Neural progenitor cell (in vitro differentiated cells): ENCODE measurements around the gene FBL. TPM values are rescaled to one million over a fixed set of nuclear protein-coding genes. Genes with fewer than 3 reads are reported as not detected.

Experiments
- DNase-seq: peaks from one replicate; pipeline ENCODE4 v3.0.0-alpha.2; 2016; ENCODE audit warnings: low spot score
- H2AFZ ChIP-seq: fragments of 200-600 bp; sonication (generic); replicated peaks from 2 replicates; pipeline ENCODE4 v1.6.1; 2016; ENCODE audit warnings: antibody characterized with exemption
- H3F3A ChIP-seq: fragments of 200-600 bp; sonication (generic); 2 replicates; pipeline ENCODE4 v1.6.1; 2016; ENCODE audit warnings: antibody characterized with exemption, low read depth
- H3K27ac ChIP-seq: fragments of 200-600 bp; sonication (generic); 2 replicates; pipeline ENCODE4 v1.5.1; 2016; ENCODE audit warnings: mild to moderate bottlenecking
- H3K27me3 ChIP-seq: fragments of 200-600 bp; sonication (generic); 2 replicates; pipeline ENCODE4 v1.6.1; 2016; ENCODE audit warnings: mild to moderate bottlenecking, moderate library complexity
- H3K36me3 ChIP-seq: fragments of 200-600 bp; sonication (generic); 2 replicates; pipeline ENCODE4 v1.5.1; 2016
- H3K4me1 ChIP-seq: fragments of 200-600 bp; sonication (generic); 2 replicates; pipeline ENCODE4 v1.6.1; 2016; ENCODE audit warnings: mixed run types
- H3K4me2 ChIP-seq: fragments of 200-600 bp; sonication (generic); 2 replicates; pipeline ENCODE4 v1.6.1; 2016
- H3K4me3 ChIP-seq: fragments of 200-600 bp; sonication (generic); 2 replicates; pipeline ENCODE4 v1.5.1; 2016
- H3K79me2 ChIP-seq: fragments of 200-600 bp; sonication (generic); 2 replicates; pipeline ENCODE4 v1.6.1; 2016; ENCODE audit warnings: low read depth
- H3K9ac ChIP-seq: fragments of 200-600 bp; sonication (generic); 2 replicates; pipeline ENCODE4 v1.6.1; 2016
- H3K9me3 ChIP-seq: fragments of 200-600 bp; sonication (generic); 2 replicates; pipeline ENCODE4 v1.5.1; 2016; ENCODE audit warnings: low read depth
- H4K20me1 ChIP-seq: fragments of 200-600 bp; sonication (generic); 2 replicates; pipeline ENCODE4 v1.6.1; 2016; ENCODE audit warnings: low read depth
- H3K27ac Mint-ChIP-seq: 3 replicates; pipeline ENCODE4 v1.8.0; 2021; ENCODE audit warnings: mixed read lengths
- H3K27me3 Mint-ChIP-seq: 2 replicates; pipeline ENCODE4 v1.8.0; 2022; ENCODE audit warnings: low read depth, mild to moderate bottlenecking, inconsistent platforms, moderate library complexity, mixed read lengths; ENCODE audit not compliant: insufficient read depth
- H3K36me3 Mint-ChIP-seq: 3 replicates; pipeline ENCODE4 v1.8.0; 2021; ENCODE audit warnings: mixed read lengths
- H3K4me1 Mint-ChIP-seq: 3 replicates; pipeline ENCODE4 v1.8.0; 2021; ENCODE audit warnings: mixed read lengths
- H3K4me3 Mint-ChIP-seq: 3 replicates; pipeline ENCODE4 v1.8.0; 2021; ENCODE audit warnings: mild to moderate bottlenecking, moderate library complexity, mixed read lengths
- H3K9me3 Mint-ChIP-seq: 3 replicates; pipeline ENCODE4 v1.8.0; 2020; ENCODE audit warnings: mixed read lengths
- CTCF ChIP-seq: fragments of 200-600 bp; sonication (generic); IDR thresholded peaks from 2 replicates; pipeline ENCODE4 v1.5.1; 2017; ENCODE audit warnings: antibody characterized with exemption, mild to moderate bottlenecking
- EZH2 ChIP-seq: fragments of 200-600 bp; sonication (generic); IDR thresholded peaks from 2 replicates; pipeline ENCODE4 v1.6.1; 2017; ENCODE audit warnings: antibody characterized with exemption, mild to moderate bottlenecking, moderate library complexity
- EZH2phosphoT487 ChIP-seq: fragments of 200-600 bp; sonication (generic); IDR thresholded peaks from 2 replicates; pipeline ENCODE4 v1.6.1; 2017; ENCODE audit warnings: antibody characterized with exemption
- total RNA-seq: library from RNA; depleted of rRNA; stranded (reverse); fragments of >200 nt; gene quantifications from 2 replicates; pipeline ENCODE4 v1.2.3, GENCODE V29; 2015; ENCODE audit warnings: low replicate concordance

The FBL gene
- total RNA-seq, 1 donor from 2014 or later, result 428 TPM

GRCh38 chr19:39839678-39840327 lies 6.4 kb downstream of the FBL start:
- peaks cover 2% of the 10 kb centered on the region for H3K27me3 Mint-ChIP-seq
- H3K36me3 ChIP-seq, result no peaks in the 10 kb centered on the region
- DNase-seq, result no peak

GRCh38 chr19:39838569-39838968 lies 7.6 kb downstream of the FBL start:
- Histone ChIP-seq H3K4me1 (no peaks in the 10 kb centered on the region), H3K9ac (no peak overlapping the region), H3K4me3 (no peak overlapping the region), H3K4me2 (no peak overlapping the region), H3F3A (peaks cover 22% of the 10 kb centered on the region), H3K9me3 (no peaks in the 10 kb centered on the region), H3K36me3 (no peaks in the 10 kb centered on the region), H4K20me1 (peaks cover 30% of the 10 kb centered on the region), H3K27ac (no peak overlapping the region), H3K27me3 (no peaks in the 10 kb centered on the region), H3K79me2 (peaks cover 50% of the 10 kb centered on the region), H2AFZ (no peak overlapping the region)
- H3K4me1 Mint-ChIP-seq, result peaks cover 18% of the 10 kb centered on the region
- H3K9me3 Mint-ChIP-seq, result no peaks in the 10 kb centered on the region
- TF ChIP-seq CTCF (no peak), EZH2 (no peak), EZH2phosphoT487 (no peak)
- no peak for DNase-seq
- no peak overlapping the region for H3K27ac Mint-ChIP-seq
- peaks cover 2% of the 10 kb centered on the region for H3K27me3 Mint-ChIP-seq
- no peak overlapping the region for H3K4me3 Mint-ChIP-seq
- H3K36me3 Mint-ChIP-seq, result peaks cover 18% of the 10 kb centered on the region

More at GRCh38 chr19:39839678-39840327, 6.4 kb downstream of the FBL start:
- H3K27me3 ChIP-seq, result no peaks in the 10 kb centered on the region
- peaks cover 15% of the 10 kb centered on the region for H3F3A ChIP-seq
- Mint-ChIP-seq H3K4me1 (peaks cover 25% of the 10 kb centered on the region), H3K36me3 (peaks cover 16% of the 10 kb centered on the region), H3K27ac (peak overlapping the region; percentile 20), H3K9me3 (no peaks in the 10 kb centered on the region), H3K4me3 (peak overlapping the region; percentile 0)
- H3K9ac ChIP-seq, result no peak overlapping the region
- peaks cover 62% of the 10 kb centered on the region for H3K79me2 ChIP-seq
- no peaks in the 10 kb centered on the region for H3K9me3 ChIP-seq
- peaks cover 42% of the 10 kb centered on the region for H4K20me1 ChIP-seq
- no peak overlapping the region for H3K27ac ChIP-seq
- H3K4me2 ChIP-seq, result no peak overlapping the region
- TF ChIP-seq EZH2phosphoT487, result no peak
- no peak for TF ChIP-seq CTCF
- TF ChIP-seq EZH2, result no peak
- H2AFZ ChIP-seq, result no peak overlapping the region
- H3K4me3 ChIP-seq, result no peak overlapping the region
- H3K4me1 ChIP-seq, result peaks cover 12% of the 10 kb centered on the region

DNA sequence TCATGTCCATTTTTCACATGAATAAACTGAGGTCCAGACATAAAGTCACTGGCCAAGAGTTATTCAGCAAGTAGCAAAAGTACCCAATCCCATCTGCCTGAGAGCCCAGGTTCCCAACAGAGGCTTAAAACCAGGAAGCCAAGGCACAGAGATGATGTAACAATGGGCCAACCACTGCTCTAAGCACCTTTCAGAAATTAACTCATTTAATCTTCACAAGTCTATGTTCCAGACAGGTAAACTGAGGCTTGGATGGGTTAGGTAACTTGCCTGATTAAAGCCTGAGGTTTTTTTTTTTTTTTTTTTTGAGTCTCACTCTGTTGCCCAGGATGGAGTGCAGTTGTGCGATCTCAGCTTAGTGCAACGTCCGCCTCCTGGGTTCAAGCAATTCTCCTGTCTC lies 8.2 kb downstream of the FBL start:
- H3K79me2 ChIP-seq, result peaks cover 48% of the 10 kb centered on the region
- no peaks in the 10 kb centered on the region for H3K27me3 ChIP-seq
- H3K27ac Mint-ChIP-seq, result no peak overlapping the region
- H3K27me3 Mint-ChIP-seq, result peaks cover 3% of the 10 kb centered on the region
- H3K4me1 Mint-ChIP-seq, result peaks cover 16% of the 10 kb centered on the region
- peaks cover 24% of the 10 kb centered on the region for H4K20me1 ChIP-seq
- H3K4me1 ChIP-seq, result no peaks in the 10 kb centered on the region
- no peak overlapping the region for H3K4me3 ChIP-seq
- H3K4me3 Mint-ChIP-seq, result no peak overlapping the region
- no peaks in the 10 kb centered on the region for H3K9me3 Mint-ChIP-seq
- no peak overlapping the region for H2AFZ ChIP-seq
- H3K36me3 Mint-ChIP-seq, result peaks cover 18% of the 10 kb centered on the region
- H3K4me2 ChIP-seq, result no peak overlapping the region
- no peak overlapping the region for H3K9ac ChIP-seq
- DNase-seq, result no peak
- H3F3A ChIP-seq, result peaks cover 22% of the 10 kb centered on the region
- no peak overlapping the region for H3K27ac ChIP-seq
- TF ChIP-seq EZH2, result no peak
- TF ChIP-seq EZH2phosphoT487, result no peak
- no peak for TF ChIP-seq CTCF
- H3K36me3 ChIP-seq, result no peaks in the 10 kb centered on the region
- H3K9me3 ChIP-seq, result no peaks in the 10 kb centered on the region
